ENCODE results near the gene ATF5.

ATF5 gene

GRCh38 chr19:49950956-49951526 is 22.0 kb downstream of the ATF5 start:
- no peak overlapping the region for H2AFZ ChIP-seq (ENCODE audit: low read depth, low read length)
- H3K18ac ChIP-seq (ENCODE audit: low read depth in 1 of 2, low read length in 2 of 2) = no peak overlapping the region
- peaks cover 22 to 83% of the 10 kb centered on the region in 2 experiments for H3K27me3 ChIP-seq (ENCODE audit: control insufficient read depth in 1 of 2, insufficient read depth in 1 of 2, low read length in 2 of 2)
- no peak overlapping the region for H3K4me3 ChIP-seq (ENCODE audit: insufficient read depth in 1 of 2, low read depth in 1 of 2, low read length in 2 of 2)
- H2BK5ac ChIP-seq (ENCODE audit: low read depth, low read length, poor library complexity, severe bottlenecking) = no peak overlapping the region
- 80% methylated on average over 13 of the region's 13 CpGs for WGBS
- no peak overlapping the region for H3K9ac ChIP-seq (ENCODE audit: low read length)
- H3K4me2 ChIP-seq (ENCODE audit: low read length, poor library complexity, severe bottlenecking) = no peak overlapping the region
- no peak overlapping the region for H4K8ac ChIP-seq (ENCODE audit: low read length)
- no peak overlapping the region for H3K27ac ChIP-seq (ENCODE audit: low read length, poor library complexity, severe bottlenecking)
- no peak overlapping the region for H2AK5ac ChIP-seq (ENCODE audit: low read length, severe bottlenecking)
- no peak overlapping the region for H2BK120ac ChIP-seq (ENCODE audit: low read depth, low read length)
- no peaks in the 10 kb centered on the region for H3K9me3 ChIP-seq (ENCODE audit: control insufficient read depth, low read length)
- H2BK15ac ChIP-seq (ENCODE audit: low read depth, poor library complexity, severe bottlenecking) = no peak overlapping the region
- H3K14ac ChIP-seq (ENCODE audit: low read length in 2 of 2) = no peak overlapping the region
- H3K23ac ChIP-seq (ENCODE audit: low read length in 2 of 2) = no peak overlapping the region
- no peak overlapping the region for H3K4ac ChIP-seq (ENCODE audit: low read depth in 1 of 2, low read length in 2 of 2)
- H3K36me3 ChIP-seq (ENCODE audit: control insufficient read depth in 1 of 2, insufficient read depth in 2 of 2, low read depth in 1 of 2, low read length in 2 of 2) = no peaks in the 10 kb centered on the region
- no peak overlapping the region for H2BK12ac ChIP-seq (ENCODE audit: low read length in 2 of 2)
- H3K79me1 ChIP-seq (replicated peaks; ENCODE audit: low read length, poor library complexity, severe bottlenecking) = no peaks in the 10 kb centered on the region
- H4K91ac ChIP-seq (ENCODE audit: low read length) = no peak overlapping the region
- no peaks in the 10 kb centered on the region for H3K4me1 ChIP-seq (ENCODE audit: control insufficient read depth, insufficient read depth, low read depth, low read length)
- DNase-seq = no peak

DNA sequence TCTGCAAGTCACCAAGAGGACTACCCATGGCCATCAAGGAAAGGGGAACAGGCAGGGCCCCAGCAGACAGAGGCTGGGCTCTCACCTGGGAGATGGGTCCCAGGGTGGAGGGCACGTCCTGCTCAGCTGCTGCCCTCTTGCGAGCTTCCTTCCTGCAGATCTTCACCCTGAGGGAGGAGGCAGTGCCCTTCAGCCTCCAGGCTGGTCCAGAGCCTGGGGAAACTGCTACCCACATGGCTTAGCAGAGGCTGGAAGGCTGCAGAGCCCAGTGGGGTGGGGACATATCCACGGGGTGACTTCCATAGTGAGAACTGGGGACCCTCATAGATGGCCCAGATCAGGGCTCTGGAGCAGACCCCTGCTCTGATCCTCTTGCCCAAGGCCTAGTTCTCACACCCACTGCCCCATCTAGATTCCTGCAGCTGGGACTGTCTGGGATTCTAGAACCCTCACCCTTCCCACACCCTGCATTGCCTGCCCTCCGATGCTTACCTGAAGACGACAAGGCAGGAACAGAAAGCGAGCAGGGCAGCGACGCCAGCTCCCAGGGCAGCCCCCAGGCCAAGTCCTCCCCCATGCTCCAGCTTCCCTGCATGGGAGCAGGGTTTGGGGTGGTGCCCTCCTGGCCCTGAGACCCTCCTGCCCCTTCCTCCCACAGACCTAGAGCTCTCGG is 22.9 kb downstream of the ATF5 start:
- Histone ChIP-seq H3K36me3 (ENCODE audit: control insufficient read depth in 1 of 2, insufficient read depth in 2 of 2, low read depth in 1 of 2, low read length in 2 of 2) (no peaks in the 10 kb centered on the region), H3K4ac (ENCODE audit: low read depth in 1 of 2, low read length in 2 of 2) (no peak overlapping the region), H3K4me3 (ENCODE audit: insufficient read depth in 1 of 2, low read depth in 1 of 2, low read length in 2 of 2) (no peak overlapping the region), H3K9me3 (ENCODE audit: control insufficient read depth, low read length) (no peaks in the 10 kb centered on the region), H3K4me1 (ENCODE audit: control insufficient read depth, insufficient read depth, low read depth, low read length) (no peaks in the 10 kb centered on the region), H3K27me3 (ENCODE audit: control insufficient read depth in 1 of 2, insufficient read depth in 1 of 2, low read length in 2 of 2) (peaks cover 22 to 85% of the 10 kb centered on the region in 2 experiments), H4K8ac (ENCODE audit: low read length) (no peak overlapping the region), H2BK120ac (ENCODE audit: low read depth, low read length) (no peak overlapping the region), H3K27ac (ENCODE audit: low read length, poor library complexity, severe bottlenecking) (no peak overlapping the region), H3K4me2 (ENCODE audit: low read length, poor library complexity, severe bottlenecking) (no peak overlapping the region), H3K18ac (ENCODE audit: low read depth in 1 of 2, low read length in 2 of 2) (no peak overlapping the region), H2AFZ (ENCODE audit: low read depth, low read length) (no peak overlapping the region), H3K14ac (ENCODE audit: low read length in 2 of 2) (no peak overlapping the region), H3K9ac (ENCODE audit: low read length) (no peak overlapping the region), H2BK5ac (ENCODE audit: low read depth, low read length, poor library complexity, severe bottlenecking) (no peak overlapping the region), H3K23ac (ENCODE audit: low read length in 2 of 2) (no peak overlapping the region), H2BK15ac (ENCODE audit: low read depth, poor library complexity, severe bottlenecking) (no peak overlapping the region), H3K79me1 (replicated peaks; ENCODE audit: low read length, poor library complexity, severe bottlenecking) (no peaks in the 10 kb centered on the region), H2AK5ac (ENCODE audit: low read length, severe bottlenecking) (no peak overlapping the region), H2BK12ac (ENCODE audit: low read length in 2 of 2) (no peak overlapping the region), H4K91ac (ENCODE audit: low read length) (no peak overlapping the region)
- WGBS = 89% methylated on average over 9 of the region's 9 CpGs
- no peak for DNase-seq

DNA sequence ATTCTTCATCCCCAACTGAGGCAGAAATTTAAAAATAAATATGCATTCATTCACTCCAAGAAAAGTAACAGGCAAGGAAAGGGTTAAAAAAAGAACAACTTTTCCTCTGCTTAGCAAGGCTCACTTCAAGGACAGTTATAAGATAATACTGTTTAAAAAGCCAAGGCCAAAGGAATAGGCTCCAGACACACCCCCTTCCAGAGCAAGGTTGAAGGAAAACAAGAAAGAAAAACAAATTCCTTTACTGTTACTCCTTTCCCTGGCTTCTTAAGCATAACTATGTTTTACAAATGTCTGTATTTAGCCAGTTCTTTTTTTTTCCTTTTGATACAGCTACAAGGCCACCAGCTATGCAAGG is 23.5 kb downstream of the ATF5 start:
- Histone ChIP-seq H3K4me1 (ENCODE audit: control insufficient read depth, insufficient read depth, low read depth, low read length) (no peaks in the 10 kb centered on the region), H3K36me3 (ENCODE audit: control insufficient read depth in 1 of 2, insufficient read depth in 2 of 2, low read depth in 1 of 2, low read length in 2 of 2) (no peaks in the 10 kb centered on the region), H3K4me2 (ENCODE audit: low read length, poor library complexity, severe bottlenecking) (no peak overlapping the region), H3K23ac (ENCODE audit: low read length in 2 of 2) (no peak overlapping the region), H2BK12ac (ENCODE audit: low read length in 2 of 2) (no peak overlapping the region), H4K91ac (ENCODE audit: low read length) (no peak overlapping the region), H3K4me3 (ENCODE audit: insufficient read depth in 1 of 2, low read depth in 1 of 2, low read length in 2 of 2) (no peak overlapping the region), H3K27ac (ENCODE audit: low read length, poor library complexity, severe bottlenecking) (no peak overlapping the region), H3K79me1 (replicated peaks; ENCODE audit: low read length, poor library complexity, severe bottlenecking) (no peaks in the 10 kb centered on the region), H3K18ac (ENCODE audit: low read depth in 1 of 2, low read length in 2 of 2) (no peak overlapping the region), H4K8ac (ENCODE audit: low read length) (no peak overlapping the region), H3K9me3 (ENCODE audit: control insufficient read depth, low read length) (no peaks in the 10 kb centered on the region), H2AFZ (ENCODE audit: low read depth, low read length) (no peak overlapping the region), H3K27me3 (ENCODE audit: control insufficient read depth in 1 of 2, insufficient read depth in 1 of 2, low read length in 2 of 2) (peaks cover 22 to 85% of the 10 kb centered on the region in 2 experiments), H2BK5ac (ENCODE audit: low read depth, low read length, poor library complexity, severe bottlenecking) (no peak overlapping the region), H3K9ac (ENCODE audit: low read length) (no peak overlapping the region), H2BK15ac (ENCODE audit: low read depth, poor library complexity, severe bottlenecking) (no peak overlapping the region), H3K4ac (ENCODE audit: low read depth in 1 of 2, low read length in 2 of 2) (no peak overlapping the region), H2BK120ac (ENCODE audit: low read depth, low read length) (no peak overlapping the region), H2AK5ac (ENCODE audit: low read length, severe bottlenecking) (no peak overlapping the region), H3K14ac (ENCODE audit: low read length in 2 of 2) (no peak overlapping the region)
- DNase-seq = no peak

DNA sequence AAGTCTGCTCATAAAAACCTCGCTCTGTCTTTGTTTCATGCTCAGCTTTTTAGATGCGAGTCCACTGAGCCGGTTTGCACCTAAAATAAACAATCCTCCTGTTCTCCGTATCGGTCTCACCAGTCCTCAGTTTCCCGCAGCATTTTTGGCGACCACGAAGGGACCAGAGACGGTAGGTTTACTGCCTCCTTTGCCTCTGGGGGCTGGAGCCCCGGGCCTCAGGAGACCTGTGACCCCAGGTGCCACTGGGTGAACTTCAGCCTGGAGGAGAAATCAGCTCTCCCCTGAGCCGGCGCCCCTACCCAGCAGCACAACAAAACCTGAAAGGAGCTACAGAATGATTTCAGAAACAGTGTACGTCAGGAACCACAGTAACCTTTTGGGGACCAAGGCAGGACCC is 23.9 kb downstream of the ATF5 start:
- no peaks in the 10 kb centered on the region for H3K9me3 ChIP-seq (ENCODE audit: control insufficient read depth, low read length)
- H3K79me1 ChIP-seq (replicated peaks; ENCODE audit: low read length, poor library complexity, severe bottlenecking) = no peaks in the 10 kb centered on the region
- no peak overlapping the region for H4K91ac ChIP-seq (ENCODE audit: low read length)
- no peak overlapping the region for H4K8ac ChIP-seq (ENCODE audit: low read length)
- peaks cover 22 to 82% of the 10 kb centered on the region in 2 experiments for H3K27me3 ChIP-seq (ENCODE audit: control insufficient read depth in 1 of 2, insufficient read depth in 1 of 2, low read length in 2 of 2)
- no peaks in the 10 kb centered on the region for H3K4me1 ChIP-seq (ENCODE audit: control insufficient read depth, insufficient read depth, low read depth, low read length)
- no peak overlapping the region for H3K27ac ChIP-seq (ENCODE audit: low read length, poor library complexity, severe bottlenecking)
- H3K18ac ChIP-seq (ENCODE audit: low read depth in 1 of 2, low read length in 2 of 2) = no peak overlapping the region
- H3K14ac ChIP-seq (ENCODE audit: low read length in 2 of 2) = no peak overlapping the region
- H2BK120ac ChIP-seq (ENCODE audit: low read depth, low read length) = no peak overlapping the region
- H3K4ac ChIP-seq (ENCODE audit: low read depth in 1 of 2, low read length in 2 of 2) = no peak overlapping the region
- no peak overlapping the region for H3K9ac ChIP-seq (ENCODE audit: low read length)
- H2BK12ac ChIP-seq (ENCODE audit: low read length in 2 of 2) = no peak overlapping the region
- H3K23ac ChIP-seq (ENCODE audit: low read length in 2 of 2) = no peak overlapping the region
- no peak overlapping the region for H3K4me3 ChIP-seq (ENCODE audit: insufficient read depth in 1 of 2, low read depth in 1 of 2, low read length in 2 of 2)
- no peak overlapping the region for H2BK15ac ChIP-seq (ENCODE audit: low read depth, poor library complexity, severe bottlenecking)
- no peak overlapping the region for H2AK5ac ChIP-seq (ENCODE audit: low read length, severe bottlenecking)
- 91% methylated on average over 13 of the region's 13 CpGs for WGBS
- H3K36me3 ChIP-seq (ENCODE audit: control insufficient read depth in 1 of 2, insufficient read depth in 2 of 2, low read depth in 1 of 2, low read length in 2 of 2) = no peaks in the 10 kb centered on the region
- H3K4me2 ChIP-seq (ENCODE audit: low read length, poor library complexity, severe bottlenecking) = no peak overlapping the region
- DNase-seq = no peak
- no peak overlapping the region for H2BK5ac ChIP-seq (ENCODE audit: low read depth, low read length, poor library complexity, severe bottlenecking)
- no peak overlapping the region for H2AFZ ChIP-seq (ENCODE audit: low read depth, low read length)
